Astrocyte of the cerebellum (primary cell): Measurements from ENCODE around the gene KIZ.

Experiments used
- DNase-seq: peaks from one replicate; pipeline ENCODE4 v3.0.0-alpha.2; 2011; ENCODE audit warnings: low read depth
- H3K4me3 ChIP-seq: 2 replicates; pipeline ENCODE4 v1.5.1; 2011; ENCODE audit warnings: mild to moderate bottlenecking, low read depth, low read length, moderate library complexity
- CTCF ChIP-seq: IDR thresholded peaks from 2 replicates; pipeline ENCODE4 v1.5.1; 2012; ENCODE audit warnings: low read length, low read depth, moderate library complexity, mild to moderate bottlenecking; ENCODE audit errors: missing control alignments
- in situ Hi-C: cut with HindIII; loops from 2 replicates; pipeline ENCODE4 v1.10.0; 2017; ENCODE audit warnings: low sequenced_read_pairs

KIZ gene

GRCh38 chr20:21184819-21185218, 58.9 kb downstream of the KIZ start:
- no peak for DNase-seq

DNA sequence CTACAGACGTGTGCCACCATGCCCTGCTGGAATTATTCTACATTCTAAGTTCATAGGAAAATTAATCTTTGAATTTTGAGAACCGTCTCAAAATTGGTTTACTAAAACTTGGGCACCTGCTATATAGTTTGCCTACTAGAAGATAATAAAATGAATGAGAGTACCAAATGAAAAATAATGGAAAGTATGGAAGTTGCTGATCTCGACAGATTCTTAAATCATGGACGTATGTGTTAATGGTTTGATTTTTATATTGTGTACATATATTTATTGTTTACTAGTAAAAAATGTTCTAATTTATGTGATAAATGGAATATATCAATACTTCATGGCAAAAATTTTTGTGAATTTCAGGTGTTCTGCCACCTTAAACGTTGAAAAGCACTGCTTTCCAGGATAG, 60.0 kb downstream of the KIZ start:
- no peak overlapping the region for H3K4me3 ChIP-seq
- in situ Hi-C loops, result no loop called here
- no peak for DNase-seq
- TF ChIP-seq CTCF, result no peak

More at GRCh38 chr20:21184819-21185218, 58.9 kb downstream of the KIZ start:
- H3K4me3 ChIP-seq, result no peak overlapping the region
- no peak for TF ChIP-seq CTCF
- in situ Hi-C loops, result no loop called here

DNA sequence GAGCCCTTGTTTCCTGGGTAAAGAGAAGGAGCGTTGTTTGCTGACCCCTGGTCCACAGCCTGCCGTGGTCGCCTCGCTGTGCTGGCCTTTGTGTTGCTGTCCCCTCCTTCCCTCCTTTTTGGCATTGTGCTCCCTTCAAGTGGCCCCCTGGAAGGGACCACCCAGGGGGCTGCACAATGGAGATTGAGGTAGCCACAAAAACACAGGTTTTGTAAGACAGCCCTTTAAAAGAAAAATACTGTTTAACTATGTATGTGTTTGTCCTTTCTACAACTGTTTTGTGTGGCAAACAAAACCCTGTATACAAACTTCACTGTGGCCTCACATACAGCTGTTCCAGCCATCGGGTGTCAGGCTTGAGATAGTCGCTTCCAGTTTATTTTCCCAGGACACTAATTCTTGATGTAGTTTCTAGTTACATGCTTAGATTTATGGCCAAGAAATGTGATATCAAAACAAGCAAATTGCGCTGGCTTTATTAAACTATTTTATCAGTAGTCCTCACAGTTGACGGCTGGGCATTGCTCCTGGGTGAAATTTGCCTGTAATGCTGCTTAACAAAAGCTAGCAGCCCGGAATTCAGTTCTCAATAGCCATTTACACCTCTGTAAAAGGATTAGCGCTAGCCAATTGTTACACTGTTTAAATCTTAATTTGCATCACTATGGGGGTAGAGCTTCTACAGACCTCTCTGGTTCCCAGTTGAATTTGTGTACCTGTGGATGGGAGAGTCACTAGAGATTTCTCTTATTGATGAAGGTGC, 64.1 kb downstream of the KIZ start:
- no peak for DNase-seq
- TF ChIP-seq CTCF, result no peak
- in situ Hi-C loops, result no loop called here
- no peak overlapping the region for H3K4me3 ChIP-seq

DNA sequence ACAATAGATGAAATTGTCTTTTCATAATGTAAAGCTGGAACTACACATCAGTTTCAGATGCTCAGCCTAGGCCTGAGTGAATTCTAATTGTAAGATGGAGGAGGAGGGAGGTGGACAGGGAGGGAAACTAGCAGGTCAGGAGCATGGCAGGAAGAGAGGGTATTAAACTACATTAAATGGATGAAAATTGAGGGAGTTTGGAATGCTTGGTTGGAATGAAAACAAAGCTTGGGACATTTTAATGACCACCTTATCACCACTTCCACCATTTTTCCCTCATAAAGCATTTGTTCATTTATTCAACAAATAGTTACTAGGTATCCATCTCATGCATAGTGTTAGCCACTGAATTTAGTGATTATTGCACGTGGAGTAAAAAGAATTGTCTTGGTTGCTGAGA, 65.0 kb downstream of the KIZ start:
- DNase-seq, result no peak
- in situ Hi-C loops, result no loop called here
- TF ChIP-seq CTCF, result no peak

DNA sequence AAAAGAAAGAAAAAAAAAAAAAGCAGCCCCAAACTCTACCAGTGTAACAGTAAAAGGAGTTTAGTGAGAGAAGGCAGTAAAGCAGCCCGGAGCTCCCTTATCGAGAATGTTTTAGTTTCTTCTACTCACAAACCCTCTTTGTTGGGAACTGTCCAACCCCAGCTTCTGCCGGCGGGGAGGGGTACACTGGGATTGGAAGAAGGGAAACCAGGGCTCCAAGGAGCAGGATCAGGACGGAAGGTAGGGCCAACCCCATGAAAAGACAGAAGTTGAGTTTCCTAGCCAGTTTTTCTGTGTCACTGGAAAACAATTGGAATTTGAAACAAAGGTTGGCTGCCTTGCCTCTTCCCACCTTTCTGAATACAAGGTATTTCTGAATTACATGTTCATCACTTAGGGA, 66.0 kb downstream of the KIZ start:
- DNase-seq, result no peak
- H3K4me3 ChIP-seq, result no peak overlapping the region
- in situ Hi-C loops, result no loop called here
- TF ChIP-seq CTCF, result no peak

More for the DNA sequence above, 65.0 kb downstream of the KIZ start:
- no peak overlapping the region for H3K4me3 ChIP-seq

GRCh38 chr20:21202259-21202658, 76.4 kb downstream of the KIZ start:
- in situ Hi-C loops, result no loop called here
- no peak overlapping the region for H3K4me3 ChIP-seq
- DNase-seq, result no peak
- no peak for TF ChIP-seq CTCF
